Activated CD8-positive, alpha-beta memory T cell treated with anti-CD3 and anti-CD28 coated beads, Interleukin-2, amount 50 U/mL, for 1 hour (primary cell): Measurements from ENCODE around the gene KRTAP3-2.

Source experiments
- DNase-seq: peaks from one replicate; pipeline ENCODE4 v3.0.0-alpha.2; 2020; ENCODE audit errors: extremely low read depth

Gene KRTAP3-2

DNA sequence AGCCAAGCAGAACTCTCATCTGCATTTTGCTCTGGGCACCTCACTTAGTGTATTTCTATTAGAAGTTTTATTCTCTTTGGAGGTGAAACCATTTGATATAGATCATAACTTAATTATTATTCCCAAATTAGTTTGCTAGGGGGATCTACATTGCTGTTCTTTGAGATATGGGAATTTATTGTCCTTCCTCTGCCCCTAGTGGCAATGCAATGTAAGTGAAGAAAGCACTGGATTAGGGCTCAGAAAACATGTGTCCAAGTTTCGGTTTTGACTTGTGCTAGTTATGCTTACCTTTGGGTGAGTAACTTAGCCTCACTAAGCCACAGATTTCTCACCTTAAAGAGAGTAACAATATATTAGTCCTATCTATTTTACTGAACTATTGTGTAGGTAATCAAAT is 35.9 kb downstream of the KRTAP3-2 start:
- DNase-seq = no peak

DNA sequence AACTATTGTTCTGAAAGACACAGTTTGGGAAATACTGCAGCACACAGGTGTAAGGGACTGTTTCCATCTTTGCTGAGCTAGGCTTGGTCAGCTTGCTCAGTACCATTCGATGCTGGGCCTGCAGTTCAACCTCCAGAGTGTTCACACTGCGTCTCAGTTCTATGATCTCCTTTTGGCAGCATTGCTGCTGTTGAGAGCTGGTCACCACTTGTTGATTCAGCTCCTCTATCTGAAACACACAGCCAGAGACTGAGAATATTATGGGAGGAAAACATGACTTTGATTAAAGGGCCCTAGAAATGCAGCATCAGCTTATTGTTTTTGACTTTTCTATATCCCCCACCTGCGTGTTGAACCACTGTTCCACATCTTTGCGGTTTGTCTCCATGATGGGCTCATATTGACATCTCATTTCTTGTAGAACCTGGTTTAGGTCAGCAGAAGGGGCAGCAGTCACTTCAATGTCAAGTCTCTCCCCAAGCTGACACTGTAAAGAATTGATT is 37.6 kb downstream of the KRTAP3-2 start:
- DNase-seq = no peak

DNA sequence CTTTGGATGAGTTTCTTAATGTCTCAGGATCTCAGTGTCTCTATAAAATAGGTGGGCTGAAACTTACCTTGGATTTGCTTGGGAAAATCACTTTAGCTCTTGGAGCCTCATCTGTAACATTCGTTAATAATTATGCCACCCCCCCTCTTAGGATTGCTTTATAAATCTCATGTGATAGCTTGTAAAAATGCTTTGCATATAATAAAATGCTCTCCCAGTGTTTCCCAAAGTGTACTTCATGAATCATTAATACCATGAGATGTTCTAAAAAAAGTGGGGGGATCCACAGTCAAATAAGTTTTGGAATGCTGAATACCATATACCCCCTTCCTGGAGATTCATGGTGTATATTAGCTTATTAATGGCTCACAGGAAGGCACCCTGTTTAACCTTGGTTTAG is 38.1 kb downstream of the KRTAP3-2 start:
- DNase-seq = no peak

DNA sequence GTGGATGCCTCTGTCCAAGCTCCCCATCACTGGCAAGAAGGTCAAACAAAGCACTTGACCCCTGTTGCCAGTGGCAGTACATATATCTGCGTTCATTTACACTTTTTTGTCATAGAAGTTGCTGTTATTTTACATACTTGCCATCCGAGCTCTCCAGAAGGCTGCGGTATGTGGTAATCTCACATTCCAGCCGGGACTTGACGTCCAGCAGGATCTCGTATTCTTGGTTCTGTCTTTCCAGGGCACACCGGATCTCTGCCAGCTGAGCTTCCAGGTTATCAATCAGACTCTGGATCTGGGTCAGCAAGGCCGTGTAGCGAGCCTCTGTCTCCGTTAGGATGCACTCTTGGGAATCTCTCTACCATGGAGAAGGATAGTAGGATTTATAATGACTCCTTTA is 39.6 kb downstream of the KRTAP3-2 start:
- no peak for DNase-seq

DNA sequence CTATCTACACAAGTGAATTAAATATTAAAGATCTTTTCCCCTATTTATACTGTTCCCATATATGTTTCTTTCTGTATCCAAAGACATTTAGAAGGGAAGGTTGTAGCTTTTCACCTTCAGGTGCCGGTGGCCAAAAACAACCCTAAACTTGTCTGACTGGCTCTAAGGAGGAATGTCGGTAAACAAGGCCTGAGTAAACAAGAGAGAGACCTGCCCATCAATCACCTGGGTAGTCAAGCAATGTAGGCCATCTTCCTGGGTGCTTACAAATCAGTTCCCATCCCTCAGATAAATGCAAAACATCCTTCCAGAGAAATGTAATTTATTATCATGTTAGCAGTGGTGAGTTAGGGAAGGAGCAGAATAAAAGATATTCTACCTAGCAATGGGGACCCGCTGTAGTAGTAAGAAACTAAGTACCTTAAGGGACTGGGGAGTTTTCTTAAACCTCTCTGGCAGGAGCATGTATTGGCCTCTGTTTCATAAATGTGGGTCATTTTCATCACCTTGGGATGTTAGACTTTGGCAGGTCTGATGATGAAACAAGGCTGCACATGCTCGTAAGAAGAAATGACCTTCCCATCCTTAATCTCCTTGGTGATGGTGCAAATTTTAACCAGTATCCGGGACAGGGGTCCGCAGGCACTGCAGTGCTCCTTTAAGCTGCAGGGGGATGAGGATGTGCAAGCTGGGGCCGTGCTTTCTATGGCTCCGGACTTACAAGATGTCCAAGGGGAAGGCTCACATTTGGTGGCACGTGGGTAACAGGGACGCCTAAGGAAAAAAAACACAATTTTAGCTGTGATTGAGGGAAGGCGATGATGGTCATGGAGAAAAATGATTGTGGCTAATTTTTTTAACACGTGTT is 41.4 kb downstream of the KRTAP3-2 start:
- DNase-seq = no peak

DNA sequence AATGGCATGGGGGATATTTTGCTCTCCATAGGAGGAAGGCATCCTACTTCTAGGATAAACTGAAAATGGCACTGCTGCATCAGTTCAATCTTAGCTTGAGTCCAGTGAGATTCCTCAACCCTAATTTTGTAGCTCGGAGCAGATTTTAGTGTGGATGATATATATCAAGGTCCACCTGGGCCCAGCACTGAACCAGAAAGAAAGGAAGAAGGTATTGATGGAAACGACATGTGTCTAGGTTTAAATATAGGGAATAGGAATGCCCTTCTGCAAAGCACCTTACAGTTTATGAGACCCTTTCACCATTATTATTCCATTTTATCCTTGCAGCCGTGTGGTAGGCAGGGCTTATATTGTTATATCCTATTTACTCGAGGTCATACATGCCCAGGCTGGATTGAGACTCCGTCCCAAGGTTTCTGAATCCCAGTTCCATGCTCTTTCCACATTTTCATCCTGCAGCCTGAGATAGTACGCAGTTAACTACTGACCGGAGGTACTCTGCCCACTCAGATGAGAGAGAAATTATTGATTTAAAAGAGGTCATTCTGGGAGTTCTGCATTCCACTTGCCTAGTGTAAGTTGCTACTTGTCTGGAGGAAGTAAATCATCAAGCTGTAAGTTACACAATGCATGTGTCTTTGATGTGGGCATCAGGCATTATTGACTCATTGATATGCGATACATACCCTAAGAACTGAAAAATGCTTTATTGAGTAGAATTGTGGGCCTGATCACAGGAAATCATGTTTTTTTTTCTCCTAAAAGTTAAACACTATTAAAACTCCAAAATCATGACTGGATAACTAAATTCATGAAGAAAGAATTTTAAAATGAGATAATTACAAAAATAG is 43.1 kb downstream of the KRTAP3-2 start:
- DNase-seq = no peak

DNA sequence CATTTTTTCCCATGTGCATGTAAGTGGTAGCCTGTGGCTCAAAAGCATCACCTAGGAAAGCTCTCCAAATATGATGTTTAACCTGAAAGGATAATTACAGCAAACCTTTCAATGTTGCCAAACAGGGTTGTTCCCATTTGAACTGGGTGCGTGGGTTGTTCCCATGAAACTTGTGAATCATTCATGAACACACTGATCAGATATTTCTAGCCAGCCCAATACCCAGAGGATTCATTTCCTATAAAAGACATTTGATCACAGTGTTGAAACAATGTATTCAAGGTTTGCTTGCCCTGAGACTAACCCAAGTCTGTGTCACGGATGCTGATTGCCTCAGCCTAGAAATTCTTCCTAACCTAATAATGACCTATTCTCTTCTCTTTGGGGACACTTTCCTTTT is 45.8 kb downstream of the KRTAP3-2 start:
- no peak for DNase-seq

DNA sequence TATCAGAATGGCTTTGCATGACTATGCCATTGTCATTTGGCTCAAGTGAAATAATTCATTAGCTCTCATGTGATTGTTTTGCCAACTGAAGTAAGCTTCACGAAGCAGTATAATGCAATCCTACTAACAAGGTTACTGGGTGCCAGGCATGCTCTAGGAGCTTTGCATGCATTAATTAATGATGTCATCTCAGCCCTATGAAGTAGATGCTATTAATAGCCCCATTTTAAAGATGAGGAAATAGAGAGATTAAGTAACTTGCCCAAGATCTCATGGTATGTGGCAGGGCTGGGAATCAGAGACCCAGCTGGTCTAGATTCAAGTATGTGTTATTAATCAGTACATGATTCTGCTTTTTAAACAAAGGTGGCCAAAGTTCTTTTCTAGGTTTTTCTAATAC is 47.0 kb downstream of the KRTAP3-2 start:
- DNase-seq = no peak

DNA sequence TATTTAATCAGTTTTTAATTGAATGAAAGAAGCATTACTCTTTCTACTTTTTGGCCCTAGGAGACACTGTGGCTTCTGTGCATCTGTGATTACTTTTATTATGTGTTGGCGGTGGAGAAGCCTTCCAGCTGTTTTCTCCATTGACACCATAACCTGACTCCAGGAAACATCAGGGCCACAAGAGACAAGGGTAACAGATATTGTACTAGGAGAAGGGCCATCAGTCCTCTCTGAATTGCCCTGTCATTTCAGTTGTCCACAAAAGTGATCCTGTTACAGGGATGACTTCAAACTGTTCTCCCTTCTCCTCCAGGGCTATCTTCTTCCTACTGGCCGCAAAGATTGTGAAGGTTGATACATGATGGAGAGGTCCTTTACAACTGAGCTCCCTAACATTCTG is 47.6 kb downstream of the KRTAP3-2 start:
- DNase-seq = no peak

DNA sequence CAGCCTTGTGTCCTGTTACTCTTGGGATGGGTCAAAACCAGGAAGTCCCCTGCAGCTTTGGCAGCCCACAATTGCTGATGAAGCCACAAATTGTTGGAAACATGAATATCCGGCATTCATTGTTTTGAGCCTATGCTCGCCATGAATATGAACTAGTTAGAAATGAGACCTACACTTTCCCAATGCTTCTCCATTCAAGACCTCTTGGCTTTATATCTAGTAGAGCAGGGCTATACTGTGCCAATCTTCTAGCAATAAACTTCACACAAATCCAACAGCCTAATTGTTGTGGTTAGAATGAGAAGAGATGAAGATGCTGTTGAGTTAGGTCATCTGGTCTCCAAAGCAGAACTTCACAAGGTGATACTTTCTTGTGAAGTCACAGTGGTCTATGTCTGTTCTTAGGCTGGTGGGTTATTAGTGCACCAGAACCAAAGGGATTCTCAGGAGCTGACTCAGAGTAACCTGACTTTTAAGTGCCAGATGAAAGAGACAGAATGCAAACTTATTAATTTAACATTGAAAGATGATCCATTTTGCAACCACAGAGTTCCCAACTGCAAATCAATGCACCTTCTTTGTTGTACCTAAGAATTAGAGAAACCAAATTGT is 48.6 kb downstream of the KRTAP3-2 start:
- DNase-seq = no peak

DNA sequence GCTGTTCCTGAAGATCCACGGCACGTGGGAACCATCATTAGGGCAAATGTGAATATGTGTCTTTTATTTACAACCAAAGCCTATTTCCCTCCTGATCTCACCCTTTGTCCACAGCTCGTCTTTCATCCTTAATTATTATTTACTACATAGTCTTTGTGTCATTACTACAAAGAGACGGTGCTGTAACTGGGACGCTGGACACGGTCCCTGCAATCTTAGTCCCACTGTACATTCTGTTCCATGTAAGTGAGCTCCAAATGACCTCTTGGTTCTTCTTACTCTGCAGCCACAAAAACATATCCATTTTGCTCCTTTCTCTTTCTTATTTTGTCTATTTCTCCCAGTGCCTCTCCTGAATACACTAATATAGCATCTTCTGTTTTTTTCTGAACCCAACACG is 49.5 kb downstream of the KRTAP3-2 start:
- DNase-seq = no peak

DNA sequence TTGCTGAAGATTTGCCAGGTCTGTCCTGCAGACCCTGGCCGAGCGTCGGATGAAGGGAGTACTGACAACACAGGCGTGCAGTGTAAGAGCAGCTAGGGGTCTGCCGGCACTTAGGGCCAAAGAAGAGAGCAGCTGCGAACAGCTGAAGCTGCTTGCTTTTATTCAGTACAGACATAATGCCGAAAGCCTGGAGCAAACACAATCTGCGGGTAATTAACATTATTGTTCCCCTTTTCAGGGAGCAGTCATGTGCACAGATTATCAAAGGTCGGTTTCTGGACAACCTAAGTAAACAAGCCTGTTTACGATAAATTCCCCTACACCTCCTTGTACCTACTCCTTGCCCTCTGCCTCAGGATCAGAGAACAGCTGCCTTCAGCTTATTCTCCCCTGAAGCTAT is 50.3 kb downstream of the KRTAP3-2 start:
- no peak for DNase-seq
